GM20000 (cell line): ENCODE data around the gene CTSD.

Source experiments
- DNase-seq: peaks from one replicate; pipeline ENCODE4 v3.0.0; 2012; ENCODE audit warnings: low spot score
- CTCF ChIP-seq: IDR thresholded peaks from 2 replicates; pipeline ENCODE4 v1.5.1; 2012; ENCODE audit warnings: mild to moderate bottlenecking, control low read depth; ENCODE audit errors: extremely low read depth, missing control alignments

CTSD gene

GRCh38 chr11:1705126-1706052 lies 58.3 kb downstream of the CTSD start:
- TF ChIP-seq CTCF: no peak
- DNase-seq: no peak

- no peak for TF ChIP-seq CTCF
- no peak for DNase-seq
These were observed 60.6 kb downstream of the CTSD start for GRCh38 chr11:1703146-1703545.
